SW 1271 (cell line): ENCODE data around the gene ATP8B4.
"Not testable (repeated sequence)": the region's sequence is repeated elsewhere in the genome, so short reads cannot be mapped to it uniquely, and the experiment has no call there.

Experiments
- DNase-seq, 2 experiments: peaks; one replicate each; lab custom pipeline; 2025; lab: John Stamatoyannopoulos, UW

Gene ATP8B4

GRCh38 chr15:50009634-50010033 is 109.4 kb downstream of the ATP8B4 start:
- no peak for DNase-seq

- DNase-seq, result peak; percentile 11 to 59
Observed at GRCh38 chr15:50003786-50004334, 115.2 kb downstream of the ATP8B4 start.

GRCh38 chr15:49991587-49991986 is 127.4 kb downstream of the ATP8B4 start:
- DNase-seq, result no peak

- no peak for DNase-seq
Observed at GRCh38 chr15:49990835-49991545, 128.0 kb downstream of the ATP8B4 start.

- DNase-seq, result no peak
Observed at GRCh38 chr15:49989498-49989897, 129.5 kb downstream of the ATP8B4 start.

- DNase-seq, result no peak
Observed at GRCh38 chr15:49988766-49989165, 130.3 kb downstream of the ATP8B4 start.

GRCh38 chr15:49987896-49988295 is 131.1 kb downstream of the ATP8B4 start:
- no peak for DNase-seq

GRCh38 chr15:49987198-49987785 is 131.7 kb downstream of the ATP8B4 start:
- no peak for DNase-seq

- DNase-seq, result no peak
Observed at GRCh38 chr15:49986326-49986725, 132.7 kb downstream of the ATP8B4 start.

- no peak for DNase-seq
Observed at GRCh38 chr15:49985463-49985862, 133.6 kb downstream of the ATP8B4 start.

GRCh38 chr15:49984436-49984835 is 134.6 kb downstream of the ATP8B4 start:
- no peak for DNase-seq

- no peak for DNase-seq
Observed at GRCh38 chr15:49982584-49982983, 136.4 kb downstream of the ATP8B4 start.

GRCh38 chr15:49979705-49980382 is 139.2 kb downstream of the ATP8B4 start:
- no peak for DNase-seq

GRCh38 chr15:49978121-49978520 is 140.9 kb downstream of the ATP8B4 start:
- no peak for DNase-seq

- DNase-seq, result no peak
Observed at GRCh38 chr15:49977306-49977705, 141.7 kb downstream of the ATP8B4 start.

- DNase-seq, result no peak
Observed at GRCh38 chr15:49964551-49964950, 154.5 kb downstream of the ATP8B4 start.

GRCh38 chr15:49964061-49964460 is 155.0 kb downstream of the ATP8B4 start:
- DNase-seq, result no peak

GRCh38 chr15:49963033-49963772 is 155.8 kb downstream of the ATP8B4 start:
- DNase-seq, result not testable (repeated sequence)

GRCh38 chr15:49962044-49962602 is 156.9 kb downstream of the ATP8B4 start:
- DNase-seq, result no peak

- DNase-seq, result no peak
Observed at GRCh38 chr15:49953421-49953820, 165.6 kb downstream of the ATP8B4 start.

GRCh38 chr15:49946681-49947080 is 172.4 kb downstream of the ATP8B4 start:
- no peak for DNase-seq

- no peak for DNase-seq
Observed at GRCh38 chr15:49934487-49934886, 184.5 kb downstream of the ATP8B4 start.
